Osteoblast (primary cell): ENCODE results near the gene HTRA3. TPM values are rescaled to one million over a fixed set of nuclear protein-coding genes. Genes with fewer than 3 reads are reported as not detected.

ENCODE experiments used
- DNase-seq: peaks from one replicate; pipeline ENCODE4 v3.0.0; 2011; ENCODE audit warnings: low spot score, mixed read lengths; ENCODE audit not compliant: insufficient read length; ENCODE audit errors: missing footprints
- H2AFZ ChIP-seq: 2 replicates; pipeline ENCODE4 v1.6.0; 2011; ENCODE audit warnings: mild to moderate bottlenecking, low read length
- H3K27ac ChIP-seq: 2 replicates; pipeline ENCODE4 v1.5.1; 2011; ENCODE audit warnings: mild to moderate bottlenecking, low read depth, low read length, moderate library complexity
- H3K27me3 ChIP-seq: 2 replicates; pipeline ENCODE4 v1.6.0; 2012; ENCODE audit warnings: mild to moderate bottlenecking, control low read depth, inconsistent platforms, low read length, moderate library complexity; ENCODE audit not compliant: insufficient read depth
- H3K36me3 ChIP-seq: 2 replicates; pipeline ENCODE4 v1.5.1; 2011; ENCODE audit warnings: mild to moderate bottlenecking, low read length, control low read depth, moderate library complexity; ENCODE audit not compliant: insufficient read depth
- H3K4me1 ChIP-seq: 2 replicates; pipeline ENCODE4 v1.5.1; 2011; ENCODE audit warnings: mild to moderate bottlenecking, low read length, control low read depth, moderate library complexity; ENCODE audit not compliant: insufficient read depth
- H3K4me2 ChIP-seq: 2 replicates; pipeline ENCODE4 v1.6.0; 2011; ENCODE audit warnings: mild to moderate bottlenecking, low read length; ENCODE audit not compliant: insufficient read depth
- H3K4me3 ChIP-seq: fragments of 200-600 bp; sonication (generic); 3 replicates; pipeline ENCODE4 v1.5.1; 2012; ENCODE audit warnings: mild to moderate bottlenecking, low read length, inconsistent platforms; ENCODE audit not compliant: insufficient read depth
- H3K79me2 ChIP-seq: 2 replicates; pipeline ENCODE4 v1.6.0; 2012; ENCODE audit warnings: mild to moderate bottlenecking, low read length, control low read depth, inconsistent platforms; ENCODE audit not compliant: insufficient read depth
- H3K9me3 ChIP-seq: 2 replicates; pipeline ENCODE4 v1.5.1; 2011; ENCODE audit warnings: low read depth, low read length, control low read depth
- H4K20me1 ChIP-seq: 2 replicates; pipeline ENCODE4 v1.6.0; 2012; ENCODE audit warnings: mild to moderate bottlenecking, low read length, control low read depth; ENCODE audit not compliant: insufficient read depth
- CTCF ChIP-seq: IDR thresholded peaks from 2 replicates; pipeline ENCODE4 v1.5.1; 2011; ENCODE audit warnings: mild to moderate bottlenecking, low read depth, low read length, moderate library complexity; ENCODE audit errors: extremely low read depth
- total RNA-seq: library from RNA; depleted of rRNA; stranded (reverse); fragments of >200 nt; gene quantifications from 2 replicates; pipeline ENCODE4 v1.2.3, GENCODE V29; 2012

HTRA3 gene
- total RNA-seq, 1 donor: 4.0 TPM

- peak overlapping the region; percentile 45 for H3K27ac ChIP-seq
- H3K4me3 ChIP-seq: no peak overlapping the region
- H2AFZ ChIP-seq: no peak overlapping the region
- peaks cover 11% of the 10 kb centered on the region for H3K4me1 ChIP-seq
- peaks cover 19% of the 10 kb centered on the region for H3K36me3 ChIP-seq
- H4K20me1 ChIP-seq: no peaks in the 10 kb centered on the region
- no peaks in the 10 kb centered on the region for H3K27me3 ChIP-seq
- peak; percentile 97 for DNase-seq
- no peak for TF ChIP-seq CTCF
- H3K79me2 ChIP-seq: no peaks in the 10 kb centered on the region
- H3K9me3 ChIP-seq: no peaks in the 10 kb centered on the region
- no peak overlapping the region for H3K4me2 ChIP-seq
Observed at GRCh38 chr4:8228319-8229250, 41.0 kb upstream of the HTRA3 start.

DNA sequence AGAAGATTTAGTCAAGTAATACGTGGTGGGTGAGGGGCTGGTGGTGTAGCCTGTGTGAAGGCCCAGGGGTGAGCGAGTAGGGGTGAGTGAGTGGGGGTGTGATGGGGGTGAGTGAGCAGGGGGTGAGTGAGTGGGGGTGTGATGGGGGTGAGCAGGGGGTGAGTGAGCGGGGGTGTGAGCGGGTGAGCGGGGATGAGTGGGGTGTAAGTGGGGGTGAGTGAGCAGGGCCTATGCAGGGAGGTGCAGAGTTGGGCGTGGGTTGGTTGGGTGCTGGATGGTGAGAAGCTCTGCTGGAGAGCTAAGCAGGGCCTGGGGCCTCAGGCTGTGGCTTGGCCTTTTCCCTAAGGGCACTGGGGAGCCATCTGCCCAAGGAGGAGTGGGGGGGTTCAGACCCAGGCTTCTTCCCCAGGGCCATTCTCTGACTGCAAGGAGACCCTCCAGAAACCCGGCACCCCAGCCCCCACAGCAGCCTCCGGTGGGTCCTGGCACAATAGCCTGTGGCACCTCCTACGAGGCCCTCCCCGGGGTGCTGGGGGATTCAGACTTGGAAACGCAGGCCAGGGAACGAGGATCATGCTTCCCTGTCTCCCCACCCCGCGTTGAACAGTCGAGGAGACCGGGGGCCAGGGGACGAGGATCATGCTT lies 40.1 kb upstream of the HTRA3 start:
- H4K20me1 ChIP-seq: no peaks in the 10 kb centered on the region
- H3K9me3 ChIP-seq: no peaks in the 10 kb centered on the region
- no peak overlapping the region for H3K4me3 ChIP-seq
- no peak overlapping the region for H3K27ac ChIP-seq
- H3K79me2 ChIP-seq: no peaks in the 10 kb centered on the region
- no peak for DNase-seq
- TF ChIP-seq CTCF: no peak
- no peak overlapping the region for H3K4me2 ChIP-seq
- H3K27me3 ChIP-seq: no peaks in the 10 kb centered on the region
- H3K4me1 ChIP-seq: peaks cover 11% of the 10 kb centered on the region
- peaks cover 17% of the 10 kb centered on the region for H3K36me3 ChIP-seq
- H2AFZ ChIP-seq: no peak overlapping the region

DNA sequence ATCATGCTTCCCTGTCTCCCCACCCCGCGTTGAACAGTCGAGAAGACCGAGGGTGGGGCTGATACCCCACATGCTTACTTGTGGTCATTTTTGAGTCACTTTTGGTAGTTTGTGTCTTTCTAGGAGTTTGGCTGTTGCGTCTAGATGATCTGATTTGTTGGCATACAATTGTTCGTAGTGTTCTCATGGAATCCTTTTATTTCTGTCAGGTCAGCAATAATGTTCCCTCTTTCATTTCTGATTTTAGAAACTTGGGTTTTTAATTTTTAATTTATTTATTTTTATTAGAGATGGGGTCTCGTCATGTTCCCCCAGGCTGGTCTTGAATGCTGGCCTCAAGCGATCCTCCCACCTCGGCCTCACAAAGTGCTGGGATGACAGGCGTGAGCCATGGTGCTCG lies 39.5 kb upstream of the HTRA3 start:
- Histone ChIP-seq H3K4me2 (no peak overlapping the region), H3K4me3 (no peak overlapping the region), H3K36me3 (peaks cover 19% of the 10 kb centered on the region), H3K9me3 (no peaks in the 10 kb centered on the region), H3K27me3 (no peaks in the 10 kb centered on the region), H3K4me1 (peaks cover 11% of the 10 kb centered on the region), H4K20me1 (no peaks in the 10 kb centered on the region), H3K27ac (no peak overlapping the region), H3K79me2 (no peaks in the 10 kb centered on the region), H2AFZ (no peak overlapping the region)
- no peak for TF ChIP-seq CTCF
- DNase-seq: no peak

DNA sequence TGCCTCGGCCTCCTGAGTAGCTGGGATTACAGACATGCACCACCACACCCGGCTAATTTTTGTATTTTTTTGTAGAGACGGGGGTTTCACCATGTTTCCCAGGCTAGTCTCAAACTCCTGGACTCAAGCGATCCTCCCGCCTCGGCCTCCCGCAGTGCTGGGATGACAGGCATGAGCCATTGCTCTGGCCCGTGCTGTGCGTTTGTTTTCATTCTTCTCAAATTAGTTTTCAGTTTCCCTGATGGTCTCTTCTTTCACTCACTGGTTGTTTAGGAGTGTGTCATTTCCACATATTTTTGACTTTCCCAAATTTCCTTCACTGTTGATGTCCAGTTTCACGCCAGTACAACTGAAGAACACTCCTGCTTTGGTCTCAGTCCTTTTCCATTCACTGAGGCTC lies 38.7 kb upstream of the HTRA3 start:
- Histone ChIP-seq H2AFZ (no peak overlapping the region), H3K79me2 (no peaks in the 10 kb centered on the region), H3K36me3 (peaks cover 14% of the 10 kb centered on the region), H4K20me1 (no peaks in the 10 kb centered on the region), H3K4me2 (no peak overlapping the region), H3K9me3 (no peaks in the 10 kb centered on the region), H3K4me1 (peaks cover 11% of the 10 kb centered on the region), H3K27ac (no peak overlapping the region), H3K27me3 (no peaks in the 10 kb centered on the region), H3K4me3 (no peak overlapping the region)
- TF ChIP-seq CTCF: no peak
- no peak for DNase-seq
